SU-DHL-6 (cell line): ENCODE data around the gene DHRS12.

Source experiments
- H2AFZ ChIP-seq: fragments of 200-600 bp; sonication (generic); 2 replicates; pipeline ENCODE4 v1.6.1; 2014; ENCODE audit warnings: low read depth, mild to moderate bottlenecking, moderate library complexity, mixed read lengths, antibody characterized with exemption, low read length; ENCODE audit not compliant: severe bottlenecking
- H3F3A ChIP-seq: fragments of 200-600 bp; shearing (Covaris generic); 2 replicates; pipeline ENCODE4 v1.6.0; 2016; ENCODE audit warnings: antibody characterized with exemption, mild to moderate bottlenecking; ENCODE audit not compliant: insufficient read depth
- H3K27ac ChIP-seq: fragments of 200-600 bp; sonication (generic); 2 replicates; pipeline ENCODE4 v1.5.1; 2016; ENCODE audit warnings: low read depth, mild to moderate bottlenecking, low read length, moderate library complexity, mixed read lengths
- H3K27me3 ChIP-seq: fragments of 200-600 bp; sonication (generic), shearing (Covaris generic); 2 replicates; pipeline ENCODE4 v1.6.0; 2014; ENCODE audit warnings: mild to moderate bottlenecking, low read length
- H3K36me3 ChIP-seq: fragments of 200-600 bp; sonication (generic); 2 replicates; pipeline ENCODE4 v1.6.1; 2014; ENCODE audit warnings: mild to moderate bottlenecking, low read length, mixed read lengths
- H3K4me2 ChIP-seq: fragments of 300-600, 200-600 bp; shearing (Covaris generic), sonication (generic); 2 replicates; pipeline ENCODE4 v1.6.0; 2014; ENCODE audit warnings: low read length, low read depth, mild to moderate bottlenecking; ENCODE audit not compliant: poor library complexity, severe bottlenecking
- H3K4me3 ChIP-seq: fragments of 200-600 bp; sonication (generic); 2 replicates; pipeline ENCODE4 v1.5.1; 2014; ENCODE audit warnings: antibody characterized with exemption, low read length, mild to moderate bottlenecking, mixed read lengths; ENCODE audit not compliant: insufficient read depth, poor library complexity, severe bottlenecking
- H3K79me2 ChIP-seq: fragments of 200-600 bp; sonication (generic); 2 replicates; pipeline ENCODE4 v1.6.1; 2014; ENCODE audit warnings: mild to moderate bottlenecking, low read length, moderate library complexity; ENCODE audit not compliant: insufficient read depth
- H3K9ac ChIP-seq: fragments of 200-600 bp; sonication (generic); 2 replicates; pipeline ENCODE4 v1.7.0; 2014; ENCODE audit warnings: mild to moderate bottlenecking, low read length
- H3K9me2 ChIP-seq: fragments of 200-600 bp; sonication (generic); replicated peaks from 2 replicates; pipeline ENCODE4 v1.6.1; 2014; ENCODE audit warnings: low read length; ENCODE audit not compliant: insufficient read depth
- H3K9me3 ChIP-seq: fragments of 200-600 bp; sonication (generic); 2 replicates; pipeline ENCODE4 v1.6.1; 2014; ENCODE audit warnings: low read length, mixed read lengths; ENCODE audit not compliant: insufficient read depth
- H4K20me1 ChIP-seq: fragments of 200-600 bp; sonication (generic); 2 replicates; pipeline ENCODE4 v1.6.1; 2014; ENCODE audit warnings: low read depth, mild to moderate bottlenecking, antibody characterized with exemption, low read length, moderate library complexity, mixed read lengths
- EZH2phosphoT487 ChIP-seq: fragments of 200-600 bp; sonication (generic), shearing (Covaris generic); conservative IDR thresholded peaks from 2 replicates; pipeline ENCODE4 v1.6.1; 2018; ENCODE audit warnings: mild to moderate bottlenecking, antibody characterized with exemption, low read length, moderate library complexity, mixed read lengths
- TF ChIP-seq, protein P1 (sequence below): fragments of 200-600 bp; sonication (generic); IDR thresholded peaks from one replicate; pipeline ENCODE4 v1.5.1; 2017; ENCODE audit warnings: antibody characterized with exemption, mild to moderate bottlenecking, low read length, moderate library complexity; ENCODE audit not compliant: insufficient read depth, poor library complexity, severe bottlenecking

DHRS12 gene

DNA sequence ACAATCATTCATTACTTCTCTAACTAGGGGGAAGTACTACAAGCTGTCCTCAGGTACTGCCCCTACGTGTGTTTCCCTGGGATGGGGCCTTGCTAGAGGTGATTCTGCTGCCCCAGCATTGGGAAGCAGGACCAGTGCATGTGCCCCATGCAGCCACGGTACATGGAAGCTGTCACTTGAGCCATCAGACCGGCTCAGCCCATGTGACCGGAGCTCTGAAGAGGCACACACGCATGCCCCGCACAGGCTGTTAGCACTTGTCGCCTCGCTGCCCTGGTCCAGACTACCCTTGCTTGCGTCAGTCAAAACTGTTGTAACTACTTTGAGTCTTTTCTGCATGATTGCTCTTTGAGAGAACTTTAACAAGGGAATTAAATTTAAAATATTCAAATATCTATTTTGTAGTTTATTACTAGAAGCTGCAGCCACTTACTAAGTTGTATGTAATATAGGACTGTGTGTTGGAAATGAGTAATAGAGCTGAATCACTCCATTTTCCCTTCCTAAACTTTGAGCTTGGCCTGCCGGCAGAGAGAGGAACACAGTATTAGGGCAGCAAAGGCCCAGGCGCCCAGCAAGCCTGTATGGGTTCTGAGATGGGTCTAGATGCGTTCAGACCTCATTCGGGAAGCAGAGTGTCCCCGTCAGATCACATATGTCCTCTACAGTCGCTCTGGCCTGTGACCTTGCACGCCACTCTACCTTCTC, 42.2 kb downstream of the DHRS12 start:
- H3K9ac ChIP-seq, result no peak overlapping the region
- H3K27ac ChIP-seq, result no peak overlapping the region
- no peak for TF ChIP-seq EZH2phosphoT487
- TF ChIP-seq, protein P1, sequence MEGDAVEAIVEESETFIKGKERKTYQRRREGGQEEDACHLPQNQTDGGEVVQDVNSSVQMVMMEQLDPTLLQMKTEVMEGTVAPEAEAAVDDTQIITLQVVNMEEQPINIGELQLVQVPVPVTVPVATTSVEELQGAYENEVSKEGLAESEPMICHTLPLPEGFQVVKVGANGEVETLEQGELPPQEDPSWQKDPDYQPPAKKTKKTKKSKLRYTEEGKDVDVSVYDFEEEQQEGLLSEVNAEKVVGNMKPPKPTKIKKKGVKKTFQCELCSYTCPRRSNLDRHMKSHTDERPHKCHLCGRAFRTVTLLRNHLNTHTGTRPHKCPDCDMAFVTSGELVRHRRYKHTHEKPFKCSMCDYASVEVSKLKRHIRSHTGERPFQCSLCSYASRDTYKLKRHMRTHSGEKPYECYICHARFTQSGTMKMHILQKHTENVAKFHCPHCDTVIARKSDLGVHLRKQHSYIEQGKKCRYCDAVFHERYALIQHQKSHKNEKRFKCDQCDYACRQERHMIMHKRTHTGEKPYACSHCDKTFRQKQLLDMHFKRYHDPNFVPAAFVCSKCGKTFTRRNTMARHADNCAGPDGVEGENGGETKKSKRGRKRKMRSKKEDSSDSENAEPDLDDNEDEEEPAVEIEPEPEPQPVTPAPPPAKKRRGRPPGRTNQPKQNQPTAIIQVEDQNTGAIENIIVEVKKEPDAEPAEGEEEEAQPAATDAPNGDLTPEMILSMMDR, result no peak
- H3K27me3 ChIP-seq, result no peaks in the 10 kb centered on the region
- H2AFZ ChIP-seq, result no peak overlapping the region
- H3K4me3 ChIP-seq, result no peak overlapping the region
- H4K20me1 ChIP-seq, result no peaks in the 10 kb centered on the region
- no peaks in the 10 kb centered on the region for H3K9me3 ChIP-seq
- H3K4me2 ChIP-seq, result no peak overlapping the region
- H3K9me2 ChIP-seq, result no peaks in the 10 kb centered on the region
- H3F3A ChIP-seq, result no peaks in the 10 kb centered on the region
- H3K79me2 ChIP-seq, result no peaks in the 10 kb centered on the region
- no peaks in the 10 kb centered on the region for H3K36me3 ChIP-seq

DNA sequence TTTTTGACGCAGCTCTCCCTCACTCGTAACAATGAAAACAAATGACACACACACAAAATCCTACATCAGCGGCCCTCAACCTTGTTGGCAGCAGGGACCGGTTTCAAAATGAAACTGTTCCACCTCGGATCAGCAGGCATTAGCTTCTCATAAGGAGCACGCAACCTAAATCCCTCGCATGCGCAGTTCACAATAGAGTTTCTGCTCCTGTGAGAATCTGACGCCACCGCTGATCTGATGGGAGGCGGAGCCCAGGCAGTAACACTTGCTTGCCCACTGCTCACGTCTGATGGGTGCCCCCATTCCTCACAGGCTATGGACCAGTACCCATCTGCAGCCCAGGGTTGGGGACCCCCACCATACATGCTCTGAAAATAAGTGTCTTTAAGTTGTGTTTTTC, 43.4 kb downstream of the DHRS12 start:
- Histone ChIP-seq H3K36me3 (no peaks in the 10 kb centered on the region), H3K79me2 (no peaks in the 10 kb centered on the region), H3K27ac (no peak overlapping the region), H3K27me3 (no peaks in the 10 kb centered on the region), H4K20me1 (no peaks in the 10 kb centered on the region), H3K4me3 (no peak overlapping the region), H3F3A (no peaks in the 10 kb centered on the region), H3K9me3 (no peaks in the 10 kb centered on the region), H3K9me2 (no peaks in the 10 kb centered on the region), H3K4me2 (no peak overlapping the region), H3K9ac (no peak overlapping the region), H2AFZ (no peak overlapping the region)
- TF ChIP-seq, protein P1, result no peak
- no peak for TF ChIP-seq EZH2phosphoT487

DNA sequence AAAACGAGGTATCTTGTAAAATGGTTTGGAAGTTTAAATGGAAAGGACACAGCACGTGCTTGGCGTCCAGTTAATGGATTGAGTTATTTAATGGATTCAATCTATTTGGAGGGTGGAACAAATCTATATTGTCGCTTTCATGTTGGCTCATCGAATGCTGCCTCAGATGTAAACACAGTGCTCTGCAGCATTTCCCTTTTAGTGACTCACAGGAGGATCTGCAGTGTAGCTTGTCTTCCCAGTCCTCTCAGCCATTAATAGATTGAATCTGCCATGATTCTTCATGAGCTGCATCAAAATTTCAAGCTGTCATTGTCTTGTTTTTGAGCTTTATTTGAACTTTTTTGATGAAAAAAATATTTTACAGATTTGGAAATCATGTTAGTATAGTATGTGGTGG, 44.7 kb downstream of the DHRS12 start:
- H3K36me3 ChIP-seq, result no peaks in the 10 kb centered on the region

More for the DNA sequence above, 44.7 kb downstream of the DHRS12 start:
- Histone ChIP-seq H3F3A (no peaks in the 10 kb centered on the region), H3K9me2 (no peaks in the 10 kb centered on the region), H3K9ac (no peak overlapping the region), H3K27me3 (no peaks in the 10 kb centered on the region), H2AFZ (no peak overlapping the region), H3K27ac (no peak overlapping the region), H3K9me3 (no peaks in the 10 kb centered on the region), H3K4me3 (no peak overlapping the region), H4K20me1 (no peaks in the 10 kb centered on the region), H3K79me2 (no peaks in the 10 kb centered on the region), H3K4me2 (no peak overlapping the region)
- TF ChIP-seq, protein P1, result no peak
- TF ChIP-seq EZH2phosphoT487, result no peak
